ENCODE results near the gene GPI.

GPI gene

DNA sequence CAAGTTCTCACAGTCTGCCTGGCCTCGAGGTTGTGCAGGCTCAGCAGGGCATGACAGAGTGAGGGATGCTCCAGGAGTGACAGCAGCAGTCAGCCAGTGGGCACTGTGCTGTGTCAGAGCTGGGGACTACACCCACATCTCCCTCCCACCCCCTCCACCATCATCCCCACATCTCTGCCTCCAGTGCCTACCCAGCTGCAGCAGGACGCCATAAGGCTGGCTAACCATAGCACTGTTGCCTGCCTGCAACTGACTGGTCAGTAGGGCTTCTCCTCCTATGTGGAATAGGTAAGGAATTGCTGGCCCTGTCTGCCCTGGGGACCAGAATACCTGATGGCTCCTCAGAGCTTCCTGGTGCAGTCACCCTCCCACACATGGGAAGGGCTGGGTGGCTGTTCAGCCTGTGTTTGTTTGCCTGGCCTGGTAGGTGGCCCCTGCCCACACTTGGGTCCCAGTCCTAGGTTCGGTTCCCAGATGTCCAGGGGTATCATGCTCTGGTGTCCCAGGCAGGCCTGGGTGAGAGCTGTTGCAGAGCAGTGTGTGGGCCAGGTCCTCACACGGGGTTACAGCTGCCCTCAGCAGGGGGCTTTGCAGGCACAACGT lies 15.7 kb downstream of the GPI start:
- Histone ChIP-seq H3K9me3 (no peaks in the 10 kb centered on the region), H3K4me3 (ENCODE audit: low read depth in 1 of 2, low read length in 1 of 2) (no peak overlapping the region), H3K36me3 (peaks cover 92% of the 10 kb centered on the region), H3K27ac (no peak overlapping the region), H3K4me1 (ENCODE audit: control insufficient read depth in 1 of 2, insufficient read depth in 1 of 2, low read depth in 1 of 2, low read length in 1 of 2) (no peaks in the 10 kb centered on the region), H3K27me3 (no peaks in the 10 kb centered on the region)
- no peak for TF ChIP-seq CTCF (IDR thresholded peaks at IDR 0.05)

DNA sequence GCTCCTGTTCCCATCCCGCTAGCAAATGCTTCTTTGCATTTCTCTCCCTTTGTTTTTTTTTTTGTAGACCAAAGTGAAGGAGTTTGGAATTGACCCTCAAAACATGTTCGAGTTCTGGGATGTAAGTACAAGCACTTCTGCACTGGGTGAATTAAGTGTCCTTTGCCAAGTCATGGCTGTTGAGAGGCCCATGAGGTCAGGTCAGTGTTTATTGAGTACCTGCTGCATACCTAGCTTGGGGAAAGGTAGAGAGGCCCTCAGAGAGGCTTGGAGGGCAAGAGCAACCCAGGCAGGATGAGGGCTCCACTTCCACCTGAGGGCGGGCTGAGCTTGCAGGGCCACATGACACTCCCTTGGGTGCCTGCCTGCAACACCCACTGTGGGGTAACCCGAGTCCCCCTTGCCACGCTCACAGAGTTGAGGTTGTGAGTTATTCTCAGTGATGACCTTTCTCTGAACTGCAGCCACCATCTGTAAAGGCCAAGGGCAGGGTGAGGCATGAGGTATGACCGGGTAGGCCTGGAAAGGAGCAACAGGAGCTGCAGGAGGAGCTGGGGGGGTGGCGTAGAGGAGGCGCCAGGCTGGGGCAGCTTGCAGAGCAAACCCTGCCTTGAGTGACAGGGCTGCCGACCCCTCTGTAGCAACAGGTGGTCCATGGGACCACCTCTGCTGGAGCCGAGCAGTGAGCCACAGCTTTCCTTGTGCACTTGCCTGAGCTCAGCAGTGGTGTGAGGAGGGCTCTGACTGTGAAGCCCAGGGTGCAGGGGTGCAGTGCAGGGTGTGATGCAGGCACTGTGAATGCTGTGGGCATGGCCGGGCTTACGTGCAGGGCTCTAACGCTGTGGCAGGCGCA lies 16.6 kb downstream of the GPI start:
- H3K4me1 ChIP-seq (ENCODE audit: control insufficient read depth in 1 of 2, insufficient read depth in 1 of 2, low read depth in 1 of 2, low read length in 1 of 2), result no peaks in the 10 kb centered on the region
- peaks cover 94% of the 10 kb centered on the region for H3K36me3 ChIP-seq
- no peak for TF ChIP-seq CTCF (IDR thresholded peaks at IDR 0.05)

DNA sequence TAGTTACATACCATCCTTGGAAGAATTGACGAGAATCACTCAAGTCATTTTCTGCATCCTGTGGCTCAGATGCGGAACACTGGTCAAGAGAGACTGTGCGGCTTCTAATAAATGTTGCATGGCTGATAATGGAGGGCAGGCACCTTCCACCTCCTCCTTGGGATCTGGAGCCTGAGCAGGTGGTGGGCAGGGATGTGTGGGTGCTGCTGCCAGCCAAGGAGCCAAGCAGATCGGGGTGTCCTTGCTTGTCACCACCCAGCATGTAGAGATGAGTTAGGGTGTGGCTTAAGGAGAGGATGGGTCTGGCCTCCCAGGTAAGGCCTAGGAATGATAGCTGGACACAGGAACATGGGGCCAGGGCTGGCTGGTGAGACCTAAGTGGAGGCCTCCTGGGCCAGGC lies 17.5 kb downstream of the GPI start:
- Histone ChIP-seq H3K27me3 (no peaks in the 10 kb centered on the region), H3K36me3 (peaks cover 98% of the 10 kb centered on the region), H3K9me3 (no peaks in the 10 kb centered on the region), H3K4me1 (ENCODE audit: control insufficient read depth in 1 of 2, insufficient read depth in 1 of 2, low read depth in 1 of 2, low read length in 1 of 2) (no peaks in the 10 kb centered on the region), H3K27ac (no peak overlapping the region), H3K4me3 (ENCODE audit: low read depth in 1 of 2, low read length in 1 of 2) (no peak overlapping the region)
- no peak for TF ChIP-seq CTCF (IDR thresholded peaks at IDR 0.05)

More for the DNA sequence above, 16.6 kb downstream of the GPI start:
- H3K27ac ChIP-seq, result no peak overlapping the region
- H3K27me3 ChIP-seq, result no peaks in the 10 kb centered on the region
- no peaks in the 10 kb centered on the region for H3K9me3 ChIP-seq
- no peak overlapping the region for H3K4me3 ChIP-seq (ENCODE audit: low read depth in 1 of 2, low read length in 1 of 2)

- no peaks in the 10 kb centered on the region for H3K4me1 ChIP-seq (ENCODE audit: control insufficient read depth in 1 of 2, insufficient read depth in 1 of 2, low read depth in 1 of 2, low read length in 1 of 2)
- peaks cover 98% of the 10 kb centered on the region for H3K36me3 ChIP-seq
- H3K9me3 ChIP-seq, result no peaks in the 10 kb centered on the region
- H3K4me3 ChIP-seq (ENCODE audit: low read depth in 1 of 2, low read length in 1 of 2), result no peak overlapping the region
- H3K27me3 ChIP-seq, result no peaks in the 10 kb centered on the region
- H3K27ac ChIP-seq, result no peak overlapping the region
- no peak for TF ChIP-seq CTCF (IDR thresholded peaks at IDR 0.05)
Measured at GRCh38 chr19:34383599-34383998, 18.6 kb downstream of the GPI start.

DNA sequence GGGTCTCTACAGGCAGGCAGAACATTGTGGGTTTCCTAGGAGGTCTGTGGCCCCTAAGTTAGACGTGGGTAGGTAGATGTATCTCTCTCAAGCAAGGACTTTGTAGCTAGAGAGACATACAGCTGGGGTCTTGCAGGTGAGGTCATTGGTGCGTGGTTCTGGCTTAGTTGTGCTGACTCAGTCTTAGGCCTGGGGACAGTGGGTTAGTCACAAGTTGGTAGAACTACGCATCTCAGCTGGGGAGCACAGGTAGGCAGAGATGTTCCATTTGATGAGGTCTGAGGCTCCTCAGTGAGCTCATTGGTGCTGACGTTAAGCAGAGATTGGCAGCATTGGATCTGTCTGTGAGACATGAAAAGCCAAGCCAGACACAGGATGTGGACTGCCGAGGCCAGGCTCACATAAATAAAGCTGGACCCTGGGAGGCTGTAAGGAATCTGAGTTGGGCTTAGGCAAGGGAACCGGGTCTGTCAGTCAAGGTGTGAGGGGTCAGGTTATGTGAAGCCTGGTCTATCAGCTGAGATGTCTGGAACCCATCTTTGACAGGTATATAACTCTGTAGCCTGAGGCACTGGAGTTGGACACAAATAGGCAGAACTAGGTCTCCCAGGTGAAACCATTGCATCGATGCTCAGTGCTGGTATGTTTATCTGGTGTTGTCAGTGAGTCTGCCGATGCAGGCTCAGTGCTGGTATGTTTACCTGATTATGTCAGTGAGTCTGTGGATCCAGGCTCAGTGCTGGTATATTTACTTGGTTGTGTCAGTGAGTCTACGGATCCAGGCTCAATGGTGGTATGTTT lies 21.8 kb downstream of the GPI start:
- H3K4me1 ChIP-seq (ENCODE audit: control insufficient read depth in 1 of 2, insufficient read depth in 1 of 2, low read depth in 1 of 2, low read length in 1 of 2), result no peaks in the 10 kb centered on the region
- no peak for TF ChIP-seq CTCF (IDR thresholded peaks at IDR 0.05)
- H3K27me3 ChIP-seq, result no peaks in the 10 kb centered on the region
- H3K9me3 ChIP-seq, result no peaks in the 10 kb centered on the region
- H3K4me3 ChIP-seq (ENCODE audit: low read depth in 1 of 2, low read length in 1 of 2), result no peak overlapping the region
- H3K36me3 ChIP-seq, result peaks cover 98% of the 10 kb centered on the region
- no peak overlapping the region for H3K27ac ChIP-seq
